Keratinocyte (primary cell): ENCODE data around the gene PCDH9.

ENCODE experiments used
- EZH2 ChIP-seq: IDR thresholded peaks from one replicate; pipeline ENCODE4 v1.6.1; 2012; ENCODE audit warnings: inconsistent platforms, mild to moderate bottlenecking, low read length, moderate library complexity
- TF ChIP-seq, protein P1 (sequence below), 3 experiments: IDR thresholded peaks in 1 of 3; conservative IDR thresholded peaks in 1 of 3; optimal IDR thresholded peaks in 1 of 3; 2 replicates in 2 of 3; 3 replicates in 1 of 3; pipeline versions ENCODE3 to v1.5.1; 2011; ENCODE audit warnings: low read length in 3 of 3, mild to moderate bottlenecking in 3 of 3, moderate library complexity in 2 of 3, control low read depth in 1 of 3, inconsistent platforms in 1 of 3; ENCODE audit not compliant: insufficient read depth in 2 of 3; ENCODE audit errors: extremely low read depth in 1 of 3

DNA sequence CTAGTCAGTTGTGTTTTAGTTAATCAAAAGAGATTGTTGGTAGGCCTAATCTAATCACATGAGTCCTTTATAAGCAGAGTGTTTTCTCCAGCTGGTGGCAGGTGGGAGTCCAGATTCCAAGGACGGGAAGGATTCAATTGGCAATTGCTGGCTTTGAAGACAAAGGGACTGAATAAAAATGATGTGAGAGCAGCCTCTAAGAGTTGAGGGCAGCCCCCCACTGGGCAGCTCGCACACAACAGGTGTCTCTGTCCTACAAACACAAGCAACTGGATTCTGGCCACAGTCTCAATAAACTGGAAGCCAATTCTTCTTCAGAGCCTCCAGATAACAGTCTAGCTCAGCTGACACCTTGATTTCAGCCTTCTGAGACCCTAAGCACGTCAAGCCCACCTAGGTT is 915.2 kb downstream of the PCDH9 start:
- TF ChIP-seq, protein P1, sequence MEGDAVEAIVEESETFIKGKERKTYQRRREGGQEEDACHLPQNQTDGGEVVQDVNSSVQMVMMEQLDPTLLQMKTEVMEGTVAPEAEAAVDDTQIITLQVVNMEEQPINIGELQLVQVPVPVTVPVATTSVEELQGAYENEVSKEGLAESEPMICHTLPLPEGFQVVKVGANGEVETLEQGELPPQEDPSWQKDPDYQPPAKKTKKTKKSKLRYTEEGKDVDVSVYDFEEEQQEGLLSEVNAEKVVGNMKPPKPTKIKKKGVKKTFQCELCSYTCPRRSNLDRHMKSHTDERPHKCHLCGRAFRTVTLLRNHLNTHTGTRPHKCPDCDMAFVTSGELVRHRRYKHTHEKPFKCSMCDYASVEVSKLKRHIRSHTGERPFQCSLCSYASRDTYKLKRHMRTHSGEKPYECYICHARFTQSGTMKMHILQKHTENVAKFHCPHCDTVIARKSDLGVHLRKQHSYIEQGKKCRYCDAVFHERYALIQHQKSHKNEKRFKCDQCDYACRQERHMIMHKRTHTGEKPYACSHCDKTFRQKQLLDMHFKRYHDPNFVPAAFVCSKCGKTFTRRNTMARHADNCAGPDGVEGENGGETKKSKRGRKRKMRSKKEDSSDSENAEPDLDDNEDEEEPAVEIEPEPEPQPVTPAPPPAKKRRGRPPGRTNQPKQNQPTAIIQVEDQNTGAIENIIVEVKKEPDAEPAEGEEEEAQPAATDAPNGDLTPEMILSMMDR (optimal IDR thresholded peaks at IDR 0.05 in 1 of 3, IDR thresholded peaks at IDR 0.05 in 1 of 3, conservative IDR thresholded peaks at IDR 0.05 in 1 of 3; ENCODE audit: extremely low read depth in 1 of 3, insufficient read depth in 2 of 3, low read length in 3 of 3) = no peak
- no peak for TF ChIP-seq EZH2
